H9 (cell line): ENCODE results near the gene PSKH1. TPM values are rescaled to one million over a fixed set of nuclear protein-coding genes. Genes with fewer than 3 reads are reported as not detected.

ENCODE experiments used
- DNase-seq: peaks from one replicate; pipeline ENCODE4 v3.0.0-alpha.2; 2017
- H2AFZ ChIP-seq: one replicate; pipeline ENCODE4 v1.6.1; 2013; ENCODE audit warnings: mild to moderate bottlenecking, low read length, control low read depth, moderate library complexity
- H2AK5ac ChIP-seq: 2 replicates; pipeline ENCODE4 v1.6.1; 2013; ENCODE audit warnings: low read length, control low read depth, mixed read lengths; ENCODE audit not compliant: insufficient read length
- H2BK120ac ChIP-seq: one replicate; pipeline ENCODE4 v1.6.1; 2013; ENCODE audit warnings: low read depth, mild to moderate bottlenecking, low read length, control low read depth, inconsistent platforms; ENCODE audit not compliant: poor library complexity, severe bottlenecking
- H2BK12ac ChIP-seq: 2 replicates; pipeline ENCODE4 v1.6.1; 2013; ENCODE audit warnings: low read length, control low read depth, mixed read lengths, low read depth; ENCODE audit not compliant: insufficient read length
- H2BK15ac ChIP-seq: 2 replicates; pipeline ENCODE4 v1.6.1; 2013; ENCODE audit warnings: low read depth, low read length, control low read depth
- H2BK20ac ChIP-seq: one replicate; pipeline ENCODE4 v1.6.1; 2013; ENCODE audit warnings: low read depth, mild to moderate bottlenecking, low read length, control low read depth, inconsistent platforms; ENCODE audit not compliant: poor library complexity, severe bottlenecking
- H2BK5ac ChIP-seq: 2 replicates; pipeline ENCODE4 v1.6.1; 2013; ENCODE audit warnings: low read length, control low read depth, mixed read lengths; ENCODE audit not compliant: insufficient read length
- H3K14ac ChIP-seq: 2 replicates; pipeline ENCODE4 v1.6.1; 2013; ENCODE audit warnings: low read length, control low read depth; ENCODE audit not compliant: insufficient read depth
- H3K18ac ChIP-seq: 2 replicates; pipeline ENCODE4 v1.6.1; 2013; ENCODE audit warnings: low read depth, mild to moderate bottlenecking, mixed read lengths, low read length, control low read depth; ENCODE audit not compliant: insufficient read length
- H3K23ac ChIP-seq: 2 replicates; pipeline ENCODE4 v1.6.1; 2013; ENCODE audit warnings: low read length, control low read depth, mixed read lengths, low read depth; ENCODE audit not compliant: insufficient read length
- H3K23me2 ChIP-seq: 2 replicates; pipeline ENCODE4 v1.6.1; 2013; ENCODE audit warnings: low read depth, mild to moderate bottlenecking, mixed read lengths, low read length, control low read depth; ENCODE audit not compliant: insufficient read length, poor library complexity, severe bottlenecking
- H3K27ac ChIP-seq: 2 replicates; pipeline ENCODE4 v1.5.1; 2013; ENCODE audit warnings: low read length, control low read depth, mixed read lengths, low read depth; ENCODE audit not compliant: insufficient read length
- H3K27me3 ChIP-seq: 2 replicates; pipeline ENCODE4 v1.6.1; 2013; ENCODE audit warnings: low read length, control low read depth, inconsistent platforms; ENCODE audit not compliant: insufficient read depth
- H3K4ac ChIP-seq: 2 replicates; pipeline ENCODE4 v1.6.1; 2013; ENCODE audit warnings: low read depth, mild to moderate bottlenecking, control low read depth, inconsistent platforms, low read length, moderate library complexity
- H3K4me1 ChIP-seq: 2 replicates; pipeline ENCODE4 v1.6.1; 2013; ENCODE audit warnings: low read length, control low read depth, inconsistent platforms; ENCODE audit not compliant: insufficient read depth
- H3K4me2 ChIP-seq: 2 replicates; pipeline ENCODE4 v1.6.1; 2013; ENCODE audit warnings: low read length, control low read depth, mixed read lengths; ENCODE audit not compliant: insufficient read length, insufficient read depth
- H3K56ac ChIP-seq: 2 replicates; pipeline ENCODE4 v1.6.1; 2013; ENCODE audit warnings: low read depth, mild to moderate bottlenecking, mixed read lengths, low read length, control low read depth; ENCODE audit not compliant: insufficient read length
- H3K79me1 ChIP-seq: 2 replicates; pipeline ENCODE4 v1.6.1; 2013; ENCODE audit warnings: low read depth, mild to moderate bottlenecking, moderate library complexity, low read length, control low read depth, inconsistent platforms; ENCODE audit not compliant: insufficient read depth, poor library complexity, severe bottlenecking
- H3K79me2 ChIP-seq: 2 replicates; pipeline ENCODE4 v1.6.1; 2013; ENCODE audit warnings: low read length, control low read depth, inconsistent platforms; ENCODE audit not compliant: insufficient read depth
- H3K9ac ChIP-seq: 2 replicates; pipeline ENCODE4 v1.6.1; 2013; ENCODE audit warnings: low read length, control low read depth, mixed read lengths; ENCODE audit not compliant: insufficient read length; ENCODE audit errors: extremely low read depth
- H3K9me3 ChIP-seq: one replicate; pipeline ENCODE4 v1.6.1; 2013; ENCODE audit warnings: low read depth, low read length, inconsistent platforms; ENCODE audit not compliant: control insufficient read depth
- H3T11ph ChIP-seq: one replicate; pipeline ENCODE4 v1.6.1; 2013; ENCODE audit warnings: mild to moderate bottlenecking, low read length, control low read depth, inconsistent platforms
- H4K20me1 ChIP-seq: one replicate; pipeline ENCODE4 v1.6.1; 2013; ENCODE audit not compliant: control insufficient read depth, insufficient read length, insufficient read depth
- H4K5ac ChIP-seq: 2 replicates; pipeline ENCODE4 v1.6.1; 2013; ENCODE audit warnings: low read depth, mild to moderate bottlenecking, mixed read lengths, low read length, control low read depth; ENCODE audit not compliant: insufficient read length
- H4K8ac ChIP-seq: replicated peaks from 2 replicates; pipeline ENCODE4 v1.6.1; 2013; ENCODE audit warnings: low read length, control low read depth, mixed read lengths, low read depth; ENCODE audit not compliant: insufficient read length
- H4K91ac ChIP-seq: 2 replicates; pipeline ENCODE4 v1.6.1; 2013; ENCODE audit warnings: low read depth, mild to moderate bottlenecking, moderate library complexity, mixed read lengths, low read length, control low read depth; ENCODE audit not compliant: insufficient read length
- H3K27ac Mint-ChIP-seq, 3 experiments: 2 replicates in 2 of 3; 3 replicates in 1 of 3; pipeline ENCODE4 v1.8.0; 2020 to 2021; ENCODE audit warnings: mixed read lengths in 3 of 3, mild to moderate bottlenecking in 1 of 3, moderate library complexity in 1 of 3
- H3K27me3 Mint-ChIP-seq: 2 replicates; pipeline ENCODE4 v1.8.0; 2021; ENCODE audit warnings: low read depth, mild to moderate bottlenecking, moderate library complexity, mixed read lengths
- H3K36me3 Mint-ChIP-seq, 3 experiments: 2 replicates in 2 of 3; 3 replicates in 1 of 3; pipeline ENCODE4 v1.8.0; 2020 to 2021; ENCODE audit warnings: low read depth in 3 of 3, mixed read lengths in 3 of 3; ENCODE audit not compliant: insufficient read depth in 1 of 3
- H3K4me1 Mint-ChIP-seq, 2 experiments: 2 replicates each; pipeline ENCODE4 v1.8.0; 2020; ENCODE audit warnings: mixed read lengths in 2 of 2
- H3K4me3 Mint-ChIP-seq, 2 experiments: 2 replicates in 1 of 2; 3 replicates in 1 of 2; pipeline ENCODE4 v1.8.0; 2020 to 2021; ENCODE audit warnings: mild to moderate bottlenecking in 2 of 2, mixed read lengths in 2 of 2, moderate library complexity in 1 of 2
- H3K9me3 Mint-ChIP-seq, 2 experiments: 2 replicates in 1 of 2; 3 replicates in 1 of 2; pipeline ENCODE4 v1.8.0; 2020; ENCODE audit warnings: mild to moderate bottlenecking in 2 of 2, mixed read lengths in 2 of 2, moderate library complexity in 1 of 2
- CTCF ChIP-seq: fragments of 200-600 bp; sonication (generic); conservative IDR thresholded peaks from 3 replicates; pipeline ENCODE4 v1.8.0; 2021; ENCODE audit warnings: antibody characterized with exemption, mild to moderate bottlenecking
- WGBS: extraction: QIAGEN DNeasy Blood & Tissue Kit; methylation state at CpG from one replicate; pipeline ENCODE4 v1.1.7; 2013; ENCODE audit warnings: missing lambda C conversion rate, low lambda C conversion rate, mixed read lengths; ENCODE audit not compliant: insufficient read length; ENCODE audit errors: extremely low coverage; 5-methylcytosine and 5-hydroxymethylcytosine counted together
- total RNA-seq: library from RNA; stranded (reverse); gene quantifications from 2 replicates; pipeline ENCODE4 v1.2.1, GENCODE V29; 2021

The PSKH1 gene
- total RNA-seq, 1 experiment from 2014 or later = 29.1 TPM

- H3K23me2 ChIP-seq = no peaks in the 10 kb centered on the region
- H3K4me1 ChIP-seq = no peaks in the 10 kb centered on the region
- Mint-ChIP-seq H3K4me1 (peaks cover 2 to 15% of the 10 kb centered on the region in 2 experiments; a peak in 2 of 4 replicates), H3K27ac (no peak overlapping the region), H3K36me3 (peaks cover 11 to 56% (median 23%) of the 10 kb centered on the region in 3 experiments; a peak in 5 of 7 replicates), H3K4me3 (no peak overlapping the region), H3K9me3 (no peaks in the 10 kb centered on the region), H3K27me3 (no peaks in the 10 kb centered on the region)
- H2BK12ac ChIP-seq = no peak overlapping the region
- no peak overlapping the region for H2BK120ac ChIP-seq
- H3K4ac ChIP-seq = no peak overlapping the region
- H2BK15ac ChIP-seq = no peak overlapping the region
- no peaks in the 10 kb centered on the region for H3K27me3 ChIP-seq
- no peak for DNase-seq
- no peaks in the 10 kb centered on the region for H3K9me3 ChIP-seq
- no peak overlapping the region for H2AFZ ChIP-seq
- H3K23ac ChIP-seq = no peak overlapping the region
- no peaks in the 10 kb centered on the region for H4K20me1 ChIP-seq
- H3K14ac ChIP-seq = no peak overlapping the region
- H3K79me2 ChIP-seq = no peaks in the 10 kb centered on the region
- no peak overlapping the region for H2AK5ac ChIP-seq
- H3K9ac ChIP-seq = no peak overlapping the region
- H2BK5ac ChIP-seq = no peak overlapping the region
- H4K5ac ChIP-seq = no peak overlapping the region
- H4K8ac ChIP-seq = no peak overlapping the region
- no peak overlapping the region for H3K18ac ChIP-seq
- no CpG with 5 or more reads among the region's 24 CpGs for WGBS
- H4K91ac ChIP-seq = no peak overlapping the region
- no peak overlapping the region for H2BK20ac ChIP-seq
- H3K27ac ChIP-seq = no peak overlapping the region
- H3K4me2 ChIP-seq = no peak overlapping the region
- no peak overlapping the region for H3T11ph ChIP-seq
- no peak overlapping the region for H3K56ac ChIP-seq
- TF ChIP-seq CTCF = no peak
- no peaks in the 10 kb centered on the region for H3K79me1 ChIP-seq
Observed at GRCh38 chr16:67944690-67945391, 51.8 kb downstream of the PSKH1 start.
